DMS153 treated with DMSO at 0.1 percent for 48 hours (cell line): ENCODE results near the gene MAML3.
A peak's percentile ranks its signal among the peaks of the same experiment; 100 is the strongest.

ENCODE experiments used
- DNase-seq: peaks from one replicate; lab custom pipeline; 2025; ENCODE audit not compliant: unreplicated experiment; lab: John Stamatoyannopoulos, UW

The MAML3 gene

GRCh38 chr4:139851133-139851532 lies 302.9 kb downstream of the MAML3 start:
- no peak for DNase-seq

- DNase-seq: peak; percentile 50
These were observed 304.8 kb downstream of the MAML3 start for GRCh38 chr4:139849219-139849618.

- no peak for DNase-seq
These were observed 306.0 kb downstream of the MAML3 start for GRCh38 chr4:139848028-139848427.

- no peak for DNase-seq
These were observed 306.4 kb downstream of the MAML3 start for GRCh38 chr4:139847602-139848001.

GRCh38 chr4:139846766-139847165 lies 307.2 kb downstream of the MAML3 start:
- no peak for DNase-seq

GRCh38 chr4:139845453-139846093 lies 308.4 kb downstream of the MAML3 start:
- DNase-seq: no peak

- DNase-seq: peak; percentile 30
These were observed 309.4 kb downstream of the MAML3 start for GRCh38 chr4:139844459-139845036.

- no peak for DNase-seq
These were observed 309.9 kb downstream of the MAML3 start for GRCh38 chr4:139844057-139844456.

- DNase-seq: no peak
These were observed 310.3 kb downstream of the MAML3 start for GRCh38 chr4:139843641-139844040.

- peak; percentile 95 for DNase-seq
These were observed 312.4 kb downstream of the MAML3 start for GRCh38 chr4:139841464-139842195.

- DNase-seq: no peak
These were observed 313.2 kb downstream of the MAML3 start for GRCh38 chr4:139840773-139841172.

GRCh38 chr4:139839403-139840031 lies 314.5 kb downstream of the MAML3 start:
- DNase-seq: no peak

- DNase-seq: no peak
These were observed 315.2 kb downstream of the MAML3 start for GRCh38 chr4:139838811-139839210.

- DNase-seq: no peak
These were observed 319.0 kb downstream of the MAML3 start for GRCh38 chr4:139834981-139835391.

- DNase-seq: no peak
These were observed 319.7 kb downstream of the MAML3 start for GRCh38 chr4:139834226-139834662.

- DNase-seq: peak; percentile 93
These were observed 320.7 kb downstream of the MAML3 start for GRCh38 chr4:139833151-139833910.

- DNase-seq: no peak
These were observed 324.9 kb downstream of the MAML3 start for GRCh38 chr4:139828966-139829664.

GRCh38 chr4:139826426-139826825 lies 327.6 kb downstream of the MAML3 start:
- DNase-seq: peak; percentile 56

- DNase-seq: peak; percentile 70
These were observed 328.4 kb downstream of the MAML3 start for GRCh38 chr4:139825523-139826014.

GRCh38 chr4:139824882-139825522 lies 329.0 kb downstream of the MAML3 start:
- no peak for DNase-seq
